Cardiac septum (tissue), 1 donor: Measurements from ENCODE around the gene AFF2. TPM values are rescaled to one million over a fixed set of nuclear protein-coding genes. Genes with fewer than 3 reads are reported as not detected.
"Not testable (repeated sequence)": the region's sequence is repeated elsewhere in the genome, so short reads cannot be mapped to it uniquely, and the experiment has no call there.

ENCODE experiments used
- DNase-seq: peaks from one replicate; pipeline ENCODE4 v3.0.0-alpha.2; 2020; ENCODE audit warnings: low spot score
- intact Hi-C: fragments of 100-400 bp; cut with DNase I; formaldehyde crosslinking; loops from one replicate; pipeline ENCODE4 v1.14.0; 2022
- total RNA-seq: library from RNA; stranded (reverse); fragmentation: NEBNext Ultra II Directional; extraction: Animal tissue kit (Norgen Biotek cat#: 25700); gene quantifications from one replicate; pipeline ENCODE4 v1.2.1, GENCODE V29; 2021
- donor health status: DM: no; HTN: no; CAD: no.

Gene AFF2
- total RNA-seq, 1 donor from 2014 or later: 0.67 TPM

- DNase-seq: no peak
- intact Hi-C loops: no loop called here
Observed at GRCh38 chrX:148618470-148619445, 118.3 kb downstream of the AFF2 start.

- intact Hi-C loops: no loop called here
Observed at GRCh38 chrX:148620023-148620422, 119.6 kb downstream of the AFF2 start.

GRCh38 chrX:148624951-148625474 is 124.6 kb downstream of the AFF2 start:
- intact Hi-C loops: no loop called here
- DNase-seq: no peak

More at GRCh38 chrX:148620023-148620422, 119.6 kb downstream of the AFF2 start:
- no peak for DNase-seq

GRCh38 chrX:148628621-148629020 is 128.2 kb downstream of the AFF2 start:
- no peak for DNase-seq
- intact Hi-C loops: no loop called here

- intact Hi-C loops: no loop called here
- no peak for DNase-seq
Observed at GRCh38 chrX:148629434-148629833, 129.0 kb downstream of the AFF2 start.

GRCh38 chrX:148632444-148632843 is 132.0 kb downstream of the AFF2 start:
- intact Hi-C loops: no loop called here
- DNase-seq: no peak

- DNase-seq: no peak
- intact Hi-C loops: no loop called here
Observed at GRCh38 chrX:148633218-148633908, 132.9 kb downstream of the AFF2 start.

- DNase-seq: no peak
- intact Hi-C loops: no loop called here
Observed at GRCh38 chrX:148634591-148634990, 134.2 kb downstream of the AFF2 start.

GRCh38 chrX:148643460-148643859 is 143.0 kb downstream of the AFF2 start:
- intact Hi-C loops: no loop called here
- DNase-seq: no peak

GRCh38 chrX:148647651-148648050 is 147.2 kb downstream of the AFF2 start:
- intact Hi-C loops: no loop called here
- DNase-seq: no peak

- intact Hi-C loops: no loop called here
- DNase-seq: no peak
Observed at GRCh38 chrX:148649145-148649795, 148.9 kb downstream of the AFF2 start.

- DNase-seq: no peak
- intact Hi-C loops: no loop called here
Observed at GRCh38 chrX:148658115-148658730, 157.8 kb downstream of the AFF2 start.

GRCh38 chrX:148659481-148659880 is 159.1 kb downstream of the AFF2 start:
- no peak for DNase-seq
- intact Hi-C loops: no loop called here

GRCh38 chrX:148661035-148661434 is 160.6 kb downstream of the AFF2 start:
- intact Hi-C loops: no loop called here
- DNase-seq: no peak

- intact Hi-C loops: no loop called here
Observed at GRCh38 chrX:148662014-148662413, 161.6 kb downstream of the AFF2 start.

GRCh38 chrX:148664171-148664570 is 163.8 kb downstream of the AFF2 start:
- no peak for DNase-seq
- intact Hi-C loops: no loop called here

More at GRCh38 chrX:148662014-148662413, 161.6 kb downstream of the AFF2 start:
- no peak for DNase-seq

- DNase-seq: no peak
- intact Hi-C loops: no loop called here
Observed at GRCh38 chrX:148664995-148665394, 164.6 kb downstream of the AFF2 start.

- intact Hi-C loops, DNase-seq: not testable (repeated sequence)
Observed at GRCh38 chrX:148669175-148669574, 168.8 kb downstream of the AFF2 start.

- intact Hi-C loops: no loop called here
- DNase-seq: no peak
Observed at GRCh38 chrX:148670277-148670676, 169.9 kb downstream of the AFF2 start.
